Motor neuron (in vitro differentiated cells): Measurements from ENCODE around the gene TMEM238. TPM values are rescaled to one million over a fixed set of nuclear protein-coding genes. Genes with fewer than 3 reads are reported as not detected.
A peak's percentile ranks its signal among the peaks of the same experiment; 100 is the strongest.

Experiments
- ATAC-seq, 8 experiments: fragments of 200-7000 bp; cut with Tn5 transposase; replicated peaks in 6 of 8; 2 replicates each; pipeline ENCODE4 v1.8.0; 2021; ENCODE audit warnings: mild to moderate bottlenecking in 8 of 8, moderate library complexity in 8 of 8
- H3K27ac ChIP-seq, 2 donors: fragments of 250-450 bp; sonication (Bioruptor Pico); 2 replicates each; pipeline ENCODE4 v1.9.0; 2021; ENCODE audit warnings: antibody characterized with exemption in 2 of 2, mild to moderate bottlenecking in 2 of 2, moderate library complexity in 1 of 2
- H3K4me1 ChIP-seq, 2 donors: fragments of 250-450 bp; sonication (Bioruptor Pico); replicated peaks in 1 of 2; 2 replicates each; pipeline ENCODE4 v1.6.1; 2021; ENCODE audit warnings: antibody characterized with exemption in 2 of 2, mild to moderate bottlenecking in 2 of 2, moderate library complexity in 1 of 2
- H3K4me3 ChIP-seq, 5 donors: fragments of 250-450 bp; sonication (Bioruptor Pico); 2 replicates each; pipeline ENCODE4 v1.9.0; 2021; ENCODE audit warnings: antibody characterized with exemption in 5 of 5, mild to moderate bottlenecking in 5 of 5, moderate library complexity in 4 of 5
- WGBS, 10 experiments: fragments of 450-650 bp; shearing (Covaris generic); methylation state at CpG; one replicate each; pipeline ENCODE4 v1.0.0; 2022; 5-methylcytosine and 5-hydroxymethylcytosine counted together
- in situ Hi-C, 9 experiments: fragments of 400-800 bp; cut with MboI; loops; one replicate each; pipeline ENCODE4 v1.15.0; 2021; ENCODE audit warnings: low sequenced_read_pairs in 9 of 9, low pct_unique_long_range_greater_than_20kb in 2 of 9; ENCODE audit not compliant: unreplicated experiment in 9 of 9
- total RNA-seq, 8 experiments: library from RNA; unstranded; fragments of 300-600 nt; gene quantifications; 2 replicates each; pipeline versions ENCODE4 v1.2.3 to v1.2.4, GENCODE V29; 2022

Gene TMEM238
- total RNA-seq, 8 experiments from 2014 or later, result 0.23 to 0.40 (median 0.25) TPM; not detected in 5

- H3K27ac ChIP-seq, result no peak within 1 kb of the TSS
- in situ Hi-C loops, result no loop called here
- peak within 1 kb of the TSS; percentile 14 to 33 (median 28) for H3K4me3 ChIP-seq
- peak in 5 of 8 experiments; percentile 2 to 51 (median 48) for ATAC-seq
- peaks cover 17 to 46% of the 10 kb centered on the region in 2 donors for H3K4me1 ChIP-seq
- no CpG with 5 or more reads among the region's 32 CpGs for WGBS, 10 experiments
These were observed 13.6 kb downstream of the TMEM238 start, which contains the start of gene IL11 for GRCh38 chr19:55370305-55370988. IL11 (minus strand) TSS chr19:55370463; CDS start chr19:55370310, 153 bp downstream.

GRCh38 chr19:55369653-55370304, 14.3 kb downstream of the TMEM238 start:
- H3K4me1 ChIP-seq, result peaks cover 17 to 46% of the 10 kb centered on the region in 2 donors
- 0% methylated on average over 2 to 5 of the region's 59 CpGs; no CpG with 5 or more reads in 8 of the 10 experiments for WGBS, 10 experiments
- no peak overlapping the region for H3K27ac ChIP-seq
- peak; percentile 66 to 87 (median 76) for ATAC-seq
- in situ Hi-C loops, result no loop called here
- peak overlapping the region; percentile 14 to 33 (median 28) for H3K4me3 ChIP-seq

DNA sequence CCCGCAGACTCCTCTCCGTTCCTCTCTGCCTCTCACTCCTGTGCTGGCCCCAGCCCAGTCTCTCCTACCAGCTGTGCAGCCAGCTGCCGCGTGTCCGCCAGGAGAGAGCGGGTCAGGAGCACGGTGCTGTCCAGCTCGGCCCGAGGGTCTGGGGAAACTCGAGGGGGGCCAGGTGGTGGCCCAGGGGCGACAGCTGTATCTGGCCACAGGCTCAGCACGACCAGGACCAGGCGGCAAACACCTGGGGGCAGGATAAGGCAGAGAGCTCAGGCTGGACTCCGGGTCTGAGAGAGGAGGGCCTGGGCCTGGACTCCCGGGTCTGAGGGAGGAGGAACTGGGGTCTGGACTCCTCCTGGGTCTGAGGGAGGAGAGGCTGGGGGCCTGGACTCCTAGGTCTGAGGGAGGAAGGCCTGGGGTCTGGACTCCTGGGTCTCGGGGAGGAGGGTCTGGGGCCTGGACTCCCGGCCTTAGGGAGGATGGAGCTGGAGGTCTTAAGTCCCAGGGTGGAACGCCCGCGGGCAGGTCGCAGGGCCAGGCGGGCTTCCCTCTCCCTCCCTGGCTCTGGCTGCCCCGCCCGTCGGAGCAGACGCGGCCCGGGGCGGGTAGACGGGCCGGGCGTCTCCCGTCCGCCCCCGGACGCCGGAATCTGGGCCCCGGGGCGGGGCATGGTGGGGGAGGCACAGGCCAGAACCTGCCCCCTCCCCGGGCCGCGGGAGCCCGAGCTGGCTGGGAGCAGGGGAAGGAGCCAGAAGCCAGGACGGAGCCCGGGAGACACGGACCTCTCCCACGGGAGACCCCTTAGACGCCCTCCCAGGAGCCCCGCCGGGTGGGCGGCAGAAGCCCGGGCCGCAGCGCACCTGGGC, 15.2 kb downstream of the TMEM238 start:
- H3K27ac ChIP-seq, result no peak overlapping the region
- H3K4me1 ChIP-seq, result peaks cover 13 to 38% of the 10 kb centered on the region in 2 donors
- H3K4me3 ChIP-seq, result peak overlapping the region; percentile 3 to 33 (median 14)
- peak; percentile 1 to 84 (median 22) for ATAC-seq
- WGBS, 10 experiments, result 11 to 24% methylated on average over 4 to 10 of the region's 54 CpGs; no CpG with 5 or more reads in 8 of the 10 experiments
- in situ Hi-C loops, result no loop called here

DNA sequence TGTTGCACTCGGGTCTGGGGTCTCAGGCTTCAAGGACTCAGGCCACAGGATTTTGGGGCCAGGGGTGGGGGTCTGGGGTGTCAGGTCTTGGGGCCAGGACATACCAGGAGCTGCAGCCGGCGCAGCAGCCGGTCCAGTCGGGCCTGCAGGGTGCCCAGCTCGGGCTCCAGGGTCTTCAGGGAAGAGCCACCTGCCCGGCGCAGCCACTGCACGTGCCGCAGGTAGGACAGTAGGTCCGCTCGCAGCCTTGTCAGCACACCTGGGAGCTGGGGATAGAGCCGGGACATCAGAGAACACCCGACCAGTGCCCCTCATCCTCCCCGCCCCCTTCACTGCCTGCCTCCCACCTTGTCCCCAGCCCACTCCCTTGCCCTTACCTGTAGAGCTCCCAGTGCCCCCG, 16.0 kb downstream of the TMEM238 start:
- Histone ChIP-seq H3K27ac (no peak overlapping the region), H3K4me1 (peaks cover 13 to 38% of the 10 kb centered on the region in 2 donors), H3K4me3 (no peak overlapping the region)
- no peak for ATAC-seq
- WGBS, 10 experiments, result no CpG with 5 or more reads among the region's 16 CpGs
- in situ Hi-C loops, result no loop called here

GRCh38 chr19:55366790-55367189, 17.3 kb downstream of the TMEM238 start:
- Histone ChIP-seq H3K4me3 (no peak overlapping the region), H3K27ac (no peak overlapping the region), H3K4me1 (peaks cover 13 to 38% of the 10 kb centered on the region in 2 donors)
- 80 to 95% (median 90%) methylated on average over 1 to 3 of the region's 3 CpGs; no CpG with 5 or more reads in 7 of the 10 experiments for WGBS, 10 experiments
- in situ Hi-C loops, result no loop called here
- ATAC-seq, result no peak

DNA sequence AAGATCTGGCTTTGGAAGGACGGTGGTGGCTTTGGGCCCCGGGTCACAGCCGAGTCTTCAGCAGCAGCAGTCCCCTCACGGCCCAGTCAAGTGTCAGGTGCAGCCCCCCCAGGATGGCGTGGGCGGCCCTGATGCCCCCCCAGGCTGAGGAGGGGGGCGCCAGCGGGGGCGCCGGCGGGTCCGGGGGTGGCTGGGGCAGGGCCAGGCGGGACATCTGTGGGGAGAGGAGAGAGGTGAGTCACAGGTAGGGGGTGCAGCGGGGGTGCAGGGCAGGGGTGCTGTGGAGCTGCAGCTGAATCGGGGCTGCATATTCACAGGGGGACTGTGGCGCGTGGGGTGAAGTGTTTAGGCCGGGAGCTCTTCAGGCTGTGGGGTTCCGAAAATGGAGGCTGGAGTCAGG, 18.1 kb downstream of the TMEM238 start:
- in situ Hi-C loops, result no loop called here
- H3K4me1 ChIP-seq, result peaks cover 13 to 35% of the 10 kb centered on the region in 2 donors
- no peak overlapping the region for H3K27ac ChIP-seq
- no peak for ATAC-seq
- no peak overlapping the region for H3K4me3 ChIP-seq
- no CpG with 5 or more reads among the region's 19 CpGs for WGBS, 10 experiments

GRCh38 chr19:55365245-55365644, 18.8 kb downstream of the TMEM238 start:
- ATAC-seq, result no peak
- WGBS, 10 experiments, result 40 to 90% (median 80%) methylated on average over 1 to 2 of the region's 8 CpGs; no CpG with 5 or more reads in 5 of the 10 experiments
- Histone ChIP-seq H3K4me1 (peaks cover 10 to 29% of the 10 kb centered on the region in 2 donors), H3K4me3 (no peak overlapping the region), H3K27ac (no peak overlapping the region)
- in situ Hi-C loops, result no loop called here

- H3K27ac ChIP-seq, result no peak within 1 kb of the TSS
- in situ Hi-C loops, result no loop called here
- H3K4me1 ChIP-seq, result peaks cover 10 to 14% of the 10 kb centered on the region in 2 donors
- ATAC-seq, result peak in 5 of 8 experiments; percentile 51 to 91 (median 77)
- 71 to 89% (median 78%) methylated on average over 3 to 5 of the region's 27 CpGs; no CpG with 5 or more reads in 7 of the 10 experiments for WGBS, 10 experiments
- no peak within 1 kb of the TSS for H3K4me3 ChIP-seq
These were observed 20.9 kb downstream of the TMEM238 start, which contains the start of gene GARIN5B for GRCh38 chr19:55362990-55363716. GARIN5B (minus strand) TSS chr19:55363260; CDS start chr19:55363066, 194 bp downstream.

DNA sequence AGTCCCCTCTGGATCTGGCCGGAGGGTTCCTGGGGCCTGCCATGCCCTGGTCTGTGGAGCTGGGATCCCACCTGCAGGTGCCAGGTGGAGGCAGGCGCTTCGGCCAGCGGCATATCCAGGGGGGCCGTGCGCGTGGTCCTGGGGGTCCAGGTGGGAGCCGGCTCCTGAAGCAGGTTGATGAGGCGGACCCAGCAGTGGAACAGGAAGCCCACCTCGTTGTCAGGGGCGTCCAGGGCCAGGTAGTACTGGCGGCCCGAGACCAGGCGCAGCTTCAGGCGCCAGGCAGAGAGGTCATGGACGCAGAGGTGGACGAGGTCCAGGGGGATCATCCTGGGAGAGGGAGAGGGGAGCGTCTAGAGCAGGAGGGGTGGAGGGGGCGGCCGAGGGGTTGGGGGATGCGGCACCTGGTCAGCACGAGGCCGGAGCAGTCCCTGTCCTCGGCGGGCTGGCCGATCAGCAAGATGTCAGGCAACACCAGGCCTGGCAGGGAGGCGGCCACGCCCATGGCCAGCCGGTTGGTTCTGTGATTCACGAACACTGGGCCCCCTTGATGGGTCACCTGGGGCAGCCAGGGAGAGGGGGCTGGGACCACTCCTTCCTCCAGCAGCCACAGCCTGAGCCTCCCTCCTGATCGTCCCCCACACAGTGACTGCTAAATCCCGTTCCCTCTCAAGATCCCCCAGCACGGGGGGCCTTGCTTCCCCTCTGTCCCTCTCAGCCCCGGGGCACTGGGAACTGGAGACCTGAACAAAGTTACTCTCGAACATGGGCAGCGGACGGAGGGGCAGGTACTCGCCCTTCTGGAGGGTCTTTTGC, 21.7 kb downstream of the TMEM238 start:
- 40 to 86% (median 80%) methylated on average over 1 to 11 of the region's 38 CpGs; no CpG with 5 or more reads in 6 of the 10 experiments for WGBS, 10 experiments
- no peak overlapping the region for H3K4me3 ChIP-seq
- H3K27ac ChIP-seq, result no peak overlapping the region
- H3K4me1 ChIP-seq, result peaks cover 10 to 14% of the 10 kb centered on the region in 2 donors
- ATAC-seq, result peak in 5 of 8 experiments; percentile 2 to 22 (median 16)
- in situ Hi-C loops, result no loop called here

- H3K4me1 ChIP-seq, result peaks cover 10 to 14% of the 10 kb centered on the region in 2 donors
- in situ Hi-C loops, result no loop called here
- no peak overlapping the region for H3K27ac ChIP-seq
- no peak for ATAC-seq
- no peak overlapping the region for H3K4me3 ChIP-seq
- whole genome bisulfite sequencing, 10 experiments, result 33 to 100% (median 69%) methylated on average over 1 to 3 of the region's 16 CpGs; no CpG with 5 or more reads in 5 of the 10 experiments
These were observed 23.2 kb downstream of the TMEM238 start for GRCh38 chr19:55360902-55361301.

- Histone ChIP-seq H3K4me3 (no peak overlapping the region), H3K4me1 (peaks cover 10 to 19% of the 10 kb centered on the region in 2 donors), H3K27ac (no peak overlapping the region)
- in situ Hi-C loops, result no loop called here
- ATAC-seq, result no peak
- WGBS, 10 experiments, result 20 to 100% (median 79%) methylated on average over 1 to 10 of the region's 32 CpGs; no CpG with 5 or more reads in 5 of the 10 experiments
These were observed 24.9 kb downstream of the TMEM238 start for GRCh38 chr19:55358943-55359908.
